Mucosa of stomach (tissue), 1 donor: ENCODE measurements around the gene FCER2.

Experiments used
- H3K27me3 ChIP-seq: one replicate; pipeline ENCODE4 v1.7.0; 2013; ENCODE audit warnings: mild to moderate bottlenecking, low read length; ENCODE audit not compliant: control insufficient read depth, insufficient read depth
- H3K36me3 ChIP-seq: one replicate; pipeline ENCODE4 v1.7.0; 2013; ENCODE audit warnings: low read length; ENCODE audit not compliant: control insufficient read depth, insufficient read depth
- H3K4me1 ChIP-seq: one replicate; pipeline ENCODE4 v1.7.0; 2013; ENCODE audit warnings: mild to moderate bottlenecking, low read length; ENCODE audit not compliant: control insufficient read depth, insufficient read depth
- H3K4me3 ChIP-seq: one replicate; pipeline ENCODE4 v1.7.0; 2013; ENCODE audit warnings: low read length
- H3K9ac ChIP-seq: one replicate; pipeline ENCODE4 v1.7.0; 2013; ENCODE audit warnings: mild to moderate bottlenecking, low read length, moderate library complexity
- H3K9me3 ChIP-seq: one replicate; pipeline ENCODE4 v1.7.0; 2013; ENCODE audit warnings: mild to moderate bottlenecking, low read length, moderate library complexity; ENCODE audit not compliant: control insufficient read depth
- donor health status: Pancreatic carcinoma.

FCER2 gene

DNA sequence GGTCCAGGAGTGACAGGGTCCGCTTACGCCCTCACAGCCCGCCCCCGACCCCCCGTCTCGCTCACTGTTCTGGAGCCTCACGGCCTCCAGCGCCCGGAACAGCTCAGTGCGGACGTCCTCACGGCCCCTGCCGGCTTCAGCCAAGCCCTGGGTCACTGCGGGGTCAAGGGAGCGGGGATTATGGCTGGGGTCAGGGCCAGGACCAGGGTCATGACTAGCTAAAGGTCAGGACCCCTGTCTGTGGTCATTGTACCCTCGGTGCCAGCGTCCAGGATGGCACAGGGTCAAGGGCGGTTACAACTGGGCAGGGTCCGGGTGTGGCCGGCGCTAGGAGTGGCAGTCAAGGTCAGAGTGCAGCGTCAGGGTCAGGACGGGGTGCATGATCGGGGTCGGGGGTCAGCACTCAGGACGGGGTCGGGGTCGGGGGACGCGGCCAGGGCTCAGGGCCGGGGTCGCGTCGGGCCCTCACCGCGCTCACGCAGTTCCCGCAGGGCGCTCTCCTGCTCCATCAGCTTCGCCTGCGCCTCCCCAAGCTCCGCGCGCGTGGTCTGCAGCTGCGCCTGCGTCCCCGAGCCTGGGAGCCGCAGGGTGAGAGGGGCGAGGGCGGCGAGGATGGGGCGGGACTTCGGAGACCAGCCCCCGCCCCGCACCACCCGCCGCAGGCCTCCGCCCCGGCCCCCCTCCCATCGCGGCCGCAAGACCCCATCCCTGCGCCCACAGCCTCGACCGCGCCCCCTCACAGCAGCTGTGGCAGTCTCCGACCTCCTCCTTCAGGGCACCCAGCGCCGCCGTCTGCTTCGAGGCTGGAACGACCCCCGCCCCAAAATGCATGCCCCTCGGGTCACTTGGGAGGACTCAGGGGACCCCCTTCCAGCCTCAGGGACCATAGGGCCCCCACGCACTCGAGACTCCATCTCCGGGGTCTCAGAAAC lies 28.6 kb upstream of the FCER2 start:
- Histone ChIP-seq H3K9me3 (no peaks in the 10 kb centered on the region), H3K9ac (no peak overlapping the region), H3K4me3 (no peak overlapping the region), H3K27me3 (peaks cover 43% of the 10 kb centered on the region), H3K4me1 (no peaks in the 10 kb centered on the region), H3K36me3 (no peaks in the 10 kb centered on the region)

GRCh38 chr19:7729831-7730285 lies 27.9 kb upstream of the FCER2 start:
- Histone ChIP-seq H3K36me3 (no peaks in the 10 kb centered on the region), H3K4me1 (no peaks in the 10 kb centered on the region), H3K27me3 (peaks cover 43% of the 10 kb centered on the region), H3K9me3 (no peaks in the 10 kb centered on the region), H3K4me3 (no peak overlapping the region), H3K9ac (no peak overlapping the region)

DNA sequence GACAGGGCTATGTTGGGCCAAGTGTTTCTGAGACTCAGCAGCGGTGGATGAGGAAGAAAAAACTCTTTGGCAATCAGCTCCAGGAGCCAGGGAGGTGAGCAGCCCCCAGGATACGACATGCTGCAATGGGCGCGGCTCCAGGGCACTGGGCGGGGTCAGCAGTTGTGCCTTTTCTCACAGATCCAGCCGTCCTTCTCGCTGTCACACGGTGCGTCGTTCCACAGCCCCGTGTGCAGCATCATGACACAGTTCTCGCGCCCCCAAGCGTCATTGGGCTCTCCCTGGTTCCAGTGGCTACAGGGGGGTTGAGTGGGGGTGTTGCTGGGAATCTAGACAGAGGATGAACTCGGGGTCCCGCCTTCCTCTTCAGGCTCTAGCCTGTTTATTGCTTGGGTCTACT lies 27.3 kb upstream of the FCER2 start:
- H3K27me3 ChIP-seq, result peaks cover 43% of the 10 kb centered on the region

GRCh38 chr19:7725791-7726190 lies 23.9 kb upstream of the FCER2 start:
- Histone ChIP-seq H3K9me3 (no peaks in the 10 kb centered on the region), H3K4me1 (no peaks in the 10 kb centered on the region), H3K4me3 (no peak overlapping the region), H3K9ac (no peak overlapping the region), H3K27me3 (peaks cover 27% of the 10 kb centered on the region), H3K36me3 (no peaks in the 10 kb centered on the region)

More for the DNA sequence above, 27.3 kb upstream of the FCER2 start:
- Histone ChIP-seq H3K36me3 (no peaks in the 10 kb centered on the region), H3K9ac (no peak overlapping the region), H3K4me1 (no peaks in the 10 kb centered on the region), H3K9me3 (no peaks in the 10 kb centered on the region), H3K4me3 (no peak overlapping the region)

DNA sequence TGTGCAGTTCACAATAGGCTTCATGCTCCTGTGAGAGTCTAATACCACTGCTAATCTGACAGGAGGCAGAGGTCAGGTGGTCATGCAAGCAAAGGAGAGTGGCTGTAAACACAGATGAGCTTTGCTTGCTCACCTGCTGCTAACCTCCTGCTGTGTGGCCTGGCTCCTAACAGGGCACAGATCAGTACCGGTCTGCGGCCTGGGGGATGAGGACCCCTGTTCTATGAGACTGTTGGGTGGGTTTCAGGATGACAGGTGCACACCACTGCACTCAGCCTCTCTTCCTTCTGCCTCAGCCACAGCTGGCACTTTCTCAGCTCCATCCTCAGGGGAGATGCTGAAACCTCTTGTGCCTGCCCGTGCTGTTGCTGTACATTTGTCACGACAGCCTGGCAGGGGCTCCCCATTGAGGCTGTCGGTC lies 20.3 kb upstream of the FCER2 start:
- Histone ChIP-seq H3K4me3 (no peak overlapping the region), H3K4me1 (no peaks in the 10 kb centered on the region), H3K9me3 (no peaks in the 10 kb centered on the region), H3K27me3 (peaks cover 3% of the 10 kb centered on the region), H3K36me3 (no peaks in the 10 kb centered on the region), H3K9ac (no peak overlapping the region)

DNA sequence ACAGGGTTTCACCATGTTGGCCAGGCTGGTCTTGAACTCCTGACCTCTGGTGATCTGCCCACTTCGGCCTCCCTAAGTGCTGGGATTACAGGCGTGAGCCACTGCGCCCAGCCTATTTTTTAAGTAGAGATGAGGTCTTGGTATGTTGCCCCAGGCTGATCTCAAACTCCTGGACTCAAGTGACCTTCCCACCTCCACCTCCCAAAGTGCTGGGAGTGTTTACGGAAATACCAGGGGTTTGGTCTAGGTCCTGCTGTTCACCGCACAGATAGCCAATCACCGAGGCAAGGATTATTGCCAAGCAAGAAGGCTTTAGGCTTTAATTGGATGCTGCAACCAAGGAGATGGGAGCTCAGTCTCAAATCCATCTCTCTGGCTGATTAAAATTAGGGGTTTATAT lies 18.4 kb upstream of the FCER2 start:
- Histone ChIP-seq H3K9ac (no peak overlapping the region), H3K4me1 (no peaks in the 10 kb centered on the region), H3K27me3 (peaks cover 3% of the 10 kb centered on the region), H3K36me3 (no peaks in the 10 kb centered on the region), H3K4me3 (no peak overlapping the region), H3K9me3 (no peaks in the 10 kb centered on the region)

DNA sequence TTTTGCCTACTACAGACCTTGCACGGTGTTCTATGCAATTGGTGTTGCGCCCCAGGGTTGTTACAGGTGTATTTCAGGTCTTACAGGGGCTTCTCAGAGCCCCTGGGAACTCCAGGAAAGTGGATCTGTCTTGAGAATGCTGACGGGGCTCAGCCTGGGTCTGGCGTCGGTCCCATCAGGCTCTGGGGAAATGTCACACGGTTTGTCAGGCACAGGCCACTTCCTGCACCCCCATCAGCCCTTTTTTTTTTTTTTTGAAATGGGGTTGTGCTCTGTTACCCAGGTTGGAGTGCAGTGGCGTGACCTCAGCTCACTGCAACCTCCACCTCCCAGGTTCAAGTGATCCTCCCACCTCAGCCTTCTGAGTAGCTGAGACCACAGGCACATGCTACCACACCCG lies 16.7 kb upstream of the FCER2 start:
- H3K4me3 ChIP-seq, result no peak overlapping the region
- no peaks in the 10 kb centered on the region for H3K36me3 ChIP-seq
- no peak overlapping the region for H3K9ac ChIP-seq
- H3K9me3 ChIP-seq, result no peaks in the 10 kb centered on the region
- H3K27me3 ChIP-seq, result peaks cover 3% of the 10 kb centered on the region
- no peaks in the 10 kb centered on the region for H3K4me1 ChIP-seq

- Histone ChIP-seq H3K4me3 (no peak overlapping the region), H3K4me1 (no peaks in the 10 kb centered on the region), H3K27me3 (peaks cover 3% of the 10 kb centered on the region), H3K9ac (no peak overlapping the region), H3K36me3 (no peaks in the 10 kb centered on the region), H3K9me3 (no peaks in the 10 kb centered on the region)
These were observed 14.8 kb upstream of the FCER2 start for GRCh38 chr19:7716762-7717161.

GRCh38 chr19:7715671-7716070 lies 13.7 kb upstream of the FCER2 start:
- no peak overlapping the region for H3K9ac ChIP-seq
- H3K4me3 ChIP-seq, result no peak overlapping the region
- no peaks in the 10 kb centered on the region for H3K36me3 ChIP-seq
- H3K9me3 ChIP-seq, result no peaks in the 10 kb centered on the region
- peaks cover 3% of the 10 kb centered on the region for H3K27me3 ChIP-seq
- no peaks in the 10 kb centered on the region for H3K4me1 ChIP-seq

- H3K9ac ChIP-seq, result no peak overlapping the region
- H3K4me1 ChIP-seq, result no peaks in the 10 kb centered on the region
- no peak overlapping the region for H3K4me3 ChIP-seq
- no peaks in the 10 kb centered on the region for H3K9me3 ChIP-seq
- no peaks in the 10 kb centered on the region for H3K36me3 ChIP-seq
- H3K27me3 ChIP-seq, result no peaks in the 10 kb centered on the region
These were observed 8.7 kb upstream of the FCER2 start for GRCh38 chr19:7710616-7711015.

GRCh38 chr19:7709932-7710460 lies 8.1 kb upstream of the FCER2 start:
- H3K36me3 ChIP-seq, result no peaks in the 10 kb centered on the region
- H3K9ac ChIP-seq, result no peak overlapping the region
- H3K4me1 ChIP-seq, result no peaks in the 10 kb centered on the region

DNA sequence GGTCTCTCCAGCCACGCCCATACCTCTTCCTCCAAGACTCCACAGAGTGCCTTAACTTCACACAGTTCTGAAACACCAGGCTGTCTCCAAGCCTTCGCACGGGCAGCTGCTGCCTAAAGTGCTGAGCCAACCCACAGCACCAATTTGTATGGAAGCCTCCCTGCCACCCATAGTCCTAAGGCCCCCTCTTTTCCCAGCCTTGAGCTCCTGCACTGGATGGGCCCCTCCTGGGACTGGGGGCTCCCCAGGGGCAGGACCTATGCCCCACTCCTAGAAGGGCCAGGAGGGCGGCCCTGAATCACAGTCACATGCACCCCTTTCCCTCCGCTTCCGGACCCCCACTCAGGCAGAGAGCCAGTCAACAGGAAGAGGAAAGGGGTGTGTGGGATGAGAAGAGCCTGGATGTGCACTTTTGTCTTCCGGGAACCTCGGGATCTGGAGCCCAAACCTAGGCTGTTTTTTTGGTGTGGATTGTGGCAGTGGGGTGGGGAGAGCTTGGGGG lies 5.1 kb upstream of the FCER2 start:
- Histone ChIP-seq H3K4me3 (no peak overlapping the region), H3K9me3 (no peaks in the 10 kb centered on the region), H3K27me3 (no peaks in the 10 kb centered on the region), H3K9ac (no peak overlapping the region), H3K4me1 (no peaks in the 10 kb centered on the region), H3K36me3 (no peaks in the 10 kb centered on the region)

More at GRCh38 chr19:7709932-7710460, 8.1 kb upstream of the FCER2 start:
- no peaks in the 10 kb centered on the region for H3K9me3 ChIP-seq
- no peaks in the 10 kb centered on the region for H3K27me3 ChIP-seq
- no peak overlapping the region for H3K4me3 ChIP-seq
